GM19468 (cell line): ENCODE measurements around the gene CDH19.

Experiments used
- ATAC-seq: cut with Tn5 transposase; IDR thresholded peaks from one replicate; pipeline ENCODE4 v1.9.1; 2021; ENCODE audit warnings: mild to moderate bottlenecking, moderate library complexity, moderate number of reproducible peaks; ENCODE audit not compliant: unreplicated experiment; ENCODE audit errors: extremely low read depth

The CDH19 gene, protein sequence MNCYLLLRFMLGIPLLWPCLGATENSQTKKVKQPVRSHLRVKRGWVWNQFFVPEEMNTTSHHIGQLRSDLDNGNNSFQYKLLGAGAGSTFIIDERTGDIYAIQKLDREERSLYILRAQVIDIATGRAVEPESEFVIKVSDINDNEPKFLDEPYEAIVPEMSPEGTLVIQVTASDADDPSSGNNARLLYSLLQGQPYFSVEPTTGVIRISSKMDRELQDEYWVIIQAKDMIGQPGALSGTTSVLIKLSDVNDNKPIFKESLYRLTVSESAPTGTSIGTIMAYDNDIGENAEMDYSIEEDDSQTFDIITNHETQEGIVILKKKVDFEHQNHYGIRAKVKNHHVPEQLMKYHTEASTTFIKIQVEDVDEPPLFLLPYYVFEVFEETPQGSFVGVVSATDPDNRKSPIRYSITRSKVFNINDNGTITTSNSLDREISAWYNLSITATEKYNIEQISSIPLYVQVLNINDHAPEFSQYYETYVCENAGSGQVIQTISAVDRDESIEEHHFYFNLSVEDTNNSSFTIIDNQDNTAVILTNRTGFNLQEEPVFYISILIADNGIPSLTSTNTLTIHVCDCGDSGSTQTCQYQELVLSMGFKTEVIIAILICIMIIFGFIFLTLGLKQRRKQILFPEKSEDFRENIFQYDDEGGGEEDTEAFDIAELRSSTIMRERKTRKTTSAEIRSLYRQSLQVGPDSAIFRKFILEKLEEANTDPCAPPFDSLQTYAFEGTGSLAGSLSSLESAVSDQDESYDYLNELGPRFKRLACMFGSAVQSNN

DNA sequence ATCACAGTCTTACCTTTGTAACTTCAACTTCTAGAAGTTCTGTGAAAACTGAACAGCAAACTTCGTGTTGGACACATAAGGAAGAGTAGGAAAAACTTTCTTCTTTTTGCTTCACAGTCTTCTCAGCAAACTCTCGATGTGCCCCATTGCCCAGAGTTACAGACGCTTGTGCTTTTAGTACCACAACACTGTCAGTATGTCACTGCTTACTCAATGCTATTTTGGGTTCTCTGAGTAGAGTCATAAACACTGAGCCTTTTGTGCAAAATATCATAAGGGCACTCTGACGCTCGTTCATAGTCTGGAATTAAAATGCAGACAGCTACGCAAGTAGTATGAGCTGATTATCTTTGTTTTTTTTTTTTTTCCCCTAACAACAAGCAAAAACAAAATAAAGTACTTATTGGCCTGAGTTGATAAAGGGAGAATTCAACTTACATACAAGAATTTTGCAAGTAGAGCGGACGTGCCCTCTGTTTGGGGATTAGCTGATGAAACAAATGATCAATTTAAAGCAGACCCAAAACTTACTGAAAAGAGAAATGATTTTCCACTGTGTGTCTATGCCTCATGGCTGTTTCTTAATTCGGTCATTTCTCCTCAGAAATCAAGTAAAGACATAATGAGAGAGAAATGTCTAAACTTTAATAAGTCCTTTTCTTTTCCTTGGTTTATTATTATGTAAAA, at the start of gene CDH19:
TSS of gene CDH19 (minus strand) at position 150 of the 687 bp plus-strand sequence. CDS start 31,886 bp downstream, outside the sequence.
- no peak for ATAC-seq

DNA sequence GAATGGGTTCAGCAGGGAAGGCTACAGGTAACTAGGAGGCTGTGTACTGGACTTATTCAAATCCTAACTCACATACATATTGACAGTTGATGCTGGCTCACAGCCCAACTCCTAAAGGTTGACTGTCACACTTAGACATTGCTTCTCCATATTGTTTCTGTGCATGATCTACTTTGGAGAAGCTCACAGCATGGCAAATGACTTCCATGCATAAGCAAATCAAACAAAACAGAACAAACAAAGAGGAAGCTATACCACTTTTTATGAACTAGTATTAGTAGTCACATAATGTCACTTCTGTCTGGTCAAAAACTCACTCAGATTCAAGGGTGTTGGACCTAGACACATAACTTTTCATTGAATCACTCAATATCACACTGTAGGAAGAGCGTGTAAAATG, 43.8 kb upstream of the CDH19 start:
- ATAC-seq, result no peak

DNA sequence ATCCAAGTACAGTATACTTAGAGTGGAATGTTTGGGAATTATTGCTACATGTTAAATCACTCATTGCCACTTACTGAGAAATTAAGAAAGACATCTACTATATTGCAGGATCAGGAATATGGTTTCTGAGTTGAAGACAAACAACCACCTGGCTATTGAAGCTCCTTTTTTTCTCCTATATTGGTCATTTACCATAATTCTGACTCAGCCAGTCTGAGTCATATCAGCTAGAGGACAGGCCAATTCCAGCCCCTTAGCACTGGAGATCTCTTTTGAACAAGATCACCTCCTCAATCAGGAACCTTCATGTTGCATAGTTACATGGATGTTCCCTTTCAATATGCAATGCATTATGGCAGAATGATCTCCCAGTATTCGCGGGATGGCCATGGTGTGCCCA, 42.7 kb upstream of the CDH19 start:
- ATAC-seq, result no peak

DNA sequence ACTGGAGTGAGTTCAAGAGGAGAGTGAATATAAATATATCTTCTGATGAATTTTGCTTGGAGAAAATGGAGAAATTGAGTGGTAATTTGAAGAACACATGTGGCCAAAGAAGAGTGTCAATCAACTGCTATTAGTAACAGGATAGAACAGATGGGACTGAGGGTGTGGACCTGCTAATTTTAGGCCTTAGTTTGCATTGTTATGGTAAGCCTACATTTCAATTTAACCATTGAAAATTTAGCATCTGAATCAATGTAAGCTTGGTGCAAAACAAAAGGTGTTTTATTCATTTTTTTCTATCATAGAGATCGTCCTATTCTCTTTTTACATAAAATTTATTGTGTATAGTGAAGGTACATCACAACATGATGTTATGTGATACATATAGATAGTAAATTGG, 42.1 kb upstream of the CDH19 start:
- ATAC-seq, result no peak

DNA sequence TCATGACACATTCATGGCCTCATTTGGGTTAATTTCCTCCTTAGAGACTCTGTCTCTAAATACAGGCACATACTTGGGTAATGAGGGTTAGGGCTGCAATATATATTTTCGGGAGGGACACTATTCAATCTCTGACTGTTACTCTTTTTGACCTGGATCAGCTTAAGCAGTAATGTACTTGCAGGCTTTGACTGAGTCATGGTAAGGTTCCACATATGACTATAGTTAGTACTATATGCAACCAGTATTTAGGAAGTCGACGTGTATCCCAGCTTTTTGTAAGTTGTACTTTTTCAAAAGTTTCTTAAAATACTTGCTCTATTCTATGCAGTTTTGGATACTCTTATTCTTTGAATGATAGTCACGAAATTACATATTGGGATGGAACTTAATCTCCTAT, 37.2 kb upstream of the CDH19 start:
- ATAC-seq, result no peak

DNA sequence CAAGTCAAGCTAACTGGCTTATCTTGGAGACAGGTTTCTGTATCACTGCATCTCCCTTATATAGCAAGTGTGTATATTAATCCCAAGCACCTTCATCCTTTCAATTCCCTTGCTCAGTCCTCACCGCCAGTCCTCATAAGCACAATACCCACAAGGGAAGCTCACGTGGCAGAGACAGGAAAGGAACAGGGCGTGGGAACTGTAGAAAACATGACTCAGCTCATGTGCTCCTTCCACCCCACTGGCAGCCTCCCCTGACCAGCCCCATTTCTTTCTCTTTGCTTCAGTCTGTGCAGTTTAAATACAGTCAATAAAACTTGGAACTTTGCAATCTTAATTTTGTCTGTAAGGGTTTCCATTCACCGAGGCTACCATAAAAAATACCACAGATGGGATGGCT, 36.5 kb upstream of the CDH19 start:
- no peak for ATAC-seq

DNA sequence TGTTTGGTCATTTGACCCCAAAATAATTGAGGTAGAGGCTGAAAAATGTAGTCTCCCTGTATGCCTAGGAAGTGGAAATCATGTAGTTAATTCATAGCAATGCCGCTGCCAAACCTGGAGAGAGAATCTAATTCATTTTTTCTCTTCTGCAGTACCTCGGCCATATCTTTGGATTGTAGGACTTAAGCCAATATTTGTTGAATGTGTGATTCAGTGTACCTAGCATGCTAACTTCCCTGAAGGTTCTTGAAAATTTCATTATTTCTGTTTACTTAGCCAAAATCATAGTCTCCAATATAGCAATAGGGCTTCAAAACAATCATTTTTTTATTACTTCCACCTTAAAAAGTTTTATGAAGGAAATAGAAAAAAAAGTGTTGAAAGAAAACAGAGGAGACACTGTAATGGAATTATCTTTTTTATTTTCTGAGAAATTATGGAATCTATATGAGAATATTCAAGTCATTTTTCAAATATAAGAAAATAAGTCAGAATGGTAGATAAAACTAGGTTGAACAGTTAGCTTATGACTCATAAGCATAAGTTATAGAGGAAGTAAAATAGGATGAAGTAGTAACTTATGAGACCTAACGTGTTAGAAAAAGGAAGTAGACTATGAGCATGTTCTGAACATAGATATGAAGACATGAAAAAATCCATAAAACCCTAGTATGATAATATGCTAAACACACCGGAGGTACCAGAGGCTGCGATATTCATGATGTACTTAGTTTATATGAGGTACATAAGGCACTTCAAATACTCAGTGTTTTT, 35.2 kb upstream of the CDH19 start:
- no peak for ATAC-seq

DNA sequence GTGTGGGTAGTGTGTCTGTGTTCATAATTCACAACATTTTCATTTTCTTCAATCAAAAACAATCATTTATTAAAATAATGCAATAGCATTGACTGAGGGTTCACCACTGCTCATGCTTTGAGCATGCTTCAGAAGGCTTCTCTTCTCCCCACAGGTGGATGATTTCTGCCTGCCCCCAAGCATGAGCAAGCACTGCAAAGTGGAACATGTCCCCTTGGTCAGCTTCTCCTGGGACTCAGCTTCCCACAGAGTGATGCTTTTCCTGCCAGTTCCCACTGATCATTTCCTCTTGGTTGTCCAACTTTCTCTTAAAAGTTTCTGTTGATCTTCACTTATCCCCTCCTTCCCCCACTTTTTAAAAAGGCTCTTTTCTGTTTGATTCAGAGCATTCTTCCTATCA, 31.5 kb upstream of the CDH19 start:
- no peak for ATAC-seq

DNA sequence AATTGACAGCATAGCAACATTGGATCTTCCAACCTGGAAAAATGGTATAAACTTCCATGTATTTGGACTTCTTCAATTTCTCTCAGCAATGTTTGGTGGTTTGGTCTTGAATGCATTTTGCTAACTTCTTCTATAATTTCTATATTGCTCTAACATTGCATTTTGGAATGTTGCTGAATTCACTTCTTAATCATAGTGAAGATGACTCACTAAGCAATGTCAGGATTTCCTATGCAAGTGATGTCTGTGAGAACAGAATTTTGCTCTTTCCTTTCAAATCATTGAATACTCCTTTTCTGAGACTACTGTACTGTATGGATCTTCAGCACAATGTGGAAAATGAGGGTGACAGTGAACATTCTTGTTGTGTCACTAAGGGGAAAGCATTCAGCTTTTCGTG, 28.9 kb upstream of the CDH19 start:
- ATAC-seq, result no peak

DNA sequence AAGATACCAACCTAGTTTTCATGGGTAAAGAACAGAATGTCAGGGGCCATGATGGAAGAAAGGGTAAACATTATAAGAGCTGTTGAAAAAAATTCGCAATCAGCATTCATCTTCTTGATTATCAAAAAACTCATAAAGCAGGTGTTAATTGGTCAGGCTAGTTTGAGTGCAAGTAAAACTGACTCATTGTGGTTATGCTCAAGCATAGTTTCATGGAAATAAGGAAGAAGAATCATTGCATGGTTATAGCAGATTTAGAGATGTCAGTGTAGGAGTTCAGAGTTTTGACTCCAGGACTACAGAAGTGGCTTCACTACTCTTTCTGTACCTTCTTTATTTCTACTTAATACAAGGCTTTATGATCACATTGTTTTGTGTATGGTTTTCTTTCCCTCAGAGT, 26.9 kb upstream of the CDH19 start:
- ATAC-seq, result no peak

DNA sequence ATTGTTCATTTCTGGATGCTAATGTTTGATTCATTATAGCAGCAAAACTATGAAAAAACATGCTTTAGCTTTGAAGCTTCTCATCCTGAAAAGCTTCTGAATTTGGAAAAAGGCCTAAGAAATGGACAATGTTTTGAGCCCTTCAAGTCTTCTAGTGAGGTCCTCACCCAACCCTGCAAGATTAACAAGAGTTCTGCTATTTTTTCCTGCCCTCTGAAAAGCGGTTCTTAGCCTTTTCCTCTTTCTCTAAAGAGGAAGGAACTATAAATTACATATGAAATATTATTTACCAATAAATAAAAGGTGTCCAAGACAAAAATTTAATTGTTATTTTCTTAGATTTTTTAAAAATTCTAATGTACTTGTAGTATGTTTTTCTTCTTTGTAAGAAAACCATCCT, 19.9 kb upstream of the CDH19 start:
- ATAC-seq, result no peak

DNA sequence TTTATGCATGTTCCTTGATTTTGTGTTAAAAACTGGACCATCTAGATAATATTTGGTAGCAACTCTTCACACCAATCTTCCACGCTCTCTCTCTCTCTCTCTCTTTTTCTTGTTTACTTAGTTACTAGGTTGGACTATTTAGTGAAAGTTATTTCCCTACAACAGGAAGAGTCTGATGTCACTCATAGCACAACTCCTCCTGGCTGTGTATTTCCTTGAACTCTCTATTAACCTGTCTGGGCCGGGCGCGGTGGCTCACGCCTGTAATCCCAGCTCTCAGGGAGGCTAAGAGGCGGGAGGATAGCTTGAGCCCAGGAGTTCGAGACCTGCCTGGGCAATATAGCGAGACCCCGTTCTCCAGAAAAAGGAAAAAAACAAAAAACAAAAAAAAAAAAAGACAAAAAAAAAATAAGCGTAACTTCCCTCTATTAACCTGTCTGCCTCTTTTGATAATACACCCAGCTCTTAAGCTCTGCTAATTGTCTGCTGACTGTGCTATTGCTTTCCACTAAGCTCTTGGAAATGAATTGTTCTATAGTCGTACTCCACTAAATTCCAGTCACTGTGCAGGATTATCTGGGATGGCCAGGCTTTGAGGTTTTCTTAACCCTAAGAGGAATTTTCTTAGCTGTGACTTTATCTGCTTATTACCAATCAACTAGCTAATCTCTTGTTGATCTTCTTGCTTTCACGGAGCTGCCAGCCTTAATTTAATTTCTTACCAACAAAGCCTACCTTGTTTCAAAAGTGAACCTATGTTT, 18.1 kb upstream of the CDH19 start:
- ATAC-seq, result no peak

DNA sequence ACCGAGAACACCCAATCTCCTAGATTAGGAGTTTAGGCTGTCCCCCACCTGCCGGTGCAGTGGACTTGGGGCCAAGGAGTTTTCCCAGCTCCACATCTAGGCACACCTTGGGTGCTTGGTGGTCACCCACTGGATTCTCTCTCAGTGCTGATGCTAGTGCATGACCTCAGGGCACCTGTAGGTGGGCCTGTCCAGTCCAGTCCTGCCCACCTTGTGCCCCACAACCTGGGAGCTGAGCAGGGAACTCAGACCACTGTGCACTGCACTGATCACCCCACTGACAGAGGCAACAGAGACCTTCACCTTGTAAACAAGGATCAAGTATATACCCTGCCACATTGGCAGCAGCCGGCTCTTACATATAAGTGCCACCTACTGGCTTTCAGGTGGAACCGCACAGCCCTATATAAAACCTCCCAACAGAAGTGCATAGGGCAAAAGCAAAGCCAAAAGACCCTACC, 12.7 kb upstream of the CDH19 start:
- no peak for ATAC-seq

DNA sequence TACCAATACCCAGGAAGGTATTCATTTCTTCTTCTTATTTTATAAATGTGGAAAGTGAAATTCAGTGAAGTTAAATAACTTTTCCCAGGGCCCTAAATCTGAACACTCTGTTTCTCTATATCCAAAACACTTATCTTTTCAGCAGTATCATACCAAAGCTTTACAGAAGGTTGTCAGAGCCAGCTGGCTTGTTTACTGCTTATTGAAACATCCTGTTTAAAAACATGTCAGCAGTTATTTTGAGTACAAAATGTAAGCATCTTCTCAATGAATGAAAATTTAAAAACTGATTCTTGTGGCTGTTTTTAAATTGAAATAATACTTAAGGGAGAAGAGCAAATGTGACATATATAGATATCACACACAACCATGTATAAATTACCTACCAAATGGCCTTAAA, 11.3 kb upstream of the CDH19 start:
- no peak for ATAC-seq

DNA sequence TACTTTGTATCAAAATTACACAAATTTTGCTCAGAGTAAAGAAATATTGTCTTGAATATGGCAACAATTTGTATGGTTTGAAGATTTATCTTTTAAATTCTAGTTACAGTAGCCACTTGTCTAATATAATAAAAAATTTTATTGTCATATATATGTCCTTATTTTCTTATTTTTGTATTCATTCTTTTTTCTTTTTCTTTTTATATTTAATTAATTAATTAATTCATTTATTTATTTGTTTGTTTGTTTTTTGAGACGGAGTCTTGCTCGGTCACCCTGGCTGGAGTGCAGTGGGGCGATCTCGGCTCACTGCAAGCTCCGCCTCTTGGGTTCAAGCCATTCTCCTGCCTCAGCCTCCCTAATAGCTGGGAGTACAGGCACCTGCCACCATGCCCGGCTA, 3.7 kb upstream of the CDH19 start:
- ATAC-seq, result no peak

DNA sequence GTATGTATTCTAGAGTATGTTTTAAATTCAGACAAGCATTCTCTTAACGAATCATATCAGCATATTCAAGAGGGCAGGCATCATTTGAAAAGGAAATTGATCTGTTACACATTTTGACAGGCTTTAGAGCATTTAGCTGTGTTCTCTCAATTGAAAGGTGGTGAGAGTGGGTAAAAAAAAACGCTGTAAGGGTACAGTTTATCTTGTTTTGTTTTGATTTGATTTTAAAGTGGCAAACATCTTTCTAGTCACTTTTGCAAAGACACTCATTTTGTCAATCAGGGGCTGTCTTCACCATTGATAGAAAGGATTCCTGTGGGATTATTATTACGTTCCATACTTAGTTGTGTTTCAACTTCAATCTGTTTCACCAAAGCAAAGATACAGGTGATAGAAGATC, 2.2 kb downstream of the CDH19 start:
- ATAC-seq, result no peak

DNA sequence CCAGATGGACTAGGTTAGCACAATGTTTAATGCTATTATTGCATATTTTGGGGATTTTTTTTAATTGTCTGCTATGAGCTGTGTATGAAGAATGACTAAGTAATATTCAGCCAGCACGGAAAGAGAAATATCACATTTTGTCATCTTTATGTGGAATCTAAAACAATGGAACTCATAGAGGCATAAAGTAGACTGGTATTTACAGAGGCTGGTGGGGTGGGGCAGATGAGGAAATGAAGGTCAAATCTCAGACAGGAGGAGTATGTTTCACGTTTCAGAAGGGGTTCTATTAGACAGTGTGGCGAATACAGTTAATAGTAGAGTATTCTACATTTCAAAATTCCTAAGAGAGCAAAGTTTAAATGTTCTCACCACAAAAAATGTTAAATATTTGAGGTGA, 4.7 kb downstream of the CDH19 start:
- ATAC-seq, result no peak

DNA sequence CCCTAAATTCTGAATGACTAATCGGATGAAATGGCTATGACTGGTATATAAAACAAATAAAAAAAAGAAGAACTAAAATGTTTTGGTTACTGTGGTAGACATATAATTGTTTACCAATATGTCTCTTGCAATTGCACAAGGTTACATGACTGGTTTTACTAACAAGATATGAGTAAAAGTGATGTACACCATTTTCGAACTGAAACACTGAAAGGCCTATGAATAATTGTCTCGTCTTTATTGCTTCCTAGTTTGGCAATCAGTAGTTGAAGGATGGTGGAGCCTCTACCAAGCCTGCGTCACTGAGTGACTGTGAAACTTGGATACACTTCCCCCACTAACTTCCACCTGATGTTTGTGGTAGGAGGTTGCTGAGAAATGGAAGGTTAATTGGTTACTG, 16.5 kb downstream of the CDH19 start:
- ATAC-seq, result no peak

DNA sequence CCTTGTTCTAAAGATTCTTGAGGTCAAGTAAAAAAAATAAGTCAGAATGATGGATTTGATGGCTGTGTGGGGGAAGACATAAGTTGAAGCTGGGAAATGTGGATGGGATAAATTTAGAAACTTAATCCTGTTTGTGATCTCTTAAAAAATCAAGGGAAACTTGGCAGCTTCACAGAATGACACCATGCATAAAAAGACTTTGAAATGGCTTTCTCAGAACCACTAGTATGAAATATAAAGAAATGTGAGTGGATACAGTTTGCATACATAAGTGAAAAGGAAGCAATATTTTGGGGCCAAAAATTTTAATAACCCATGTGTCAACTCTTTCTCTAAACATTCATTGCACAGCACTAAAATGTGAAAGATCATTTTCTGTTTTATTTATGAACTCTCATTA, 21.7 kb downstream of the CDH19 start:
- no peak for ATAC-seq

DNA sequence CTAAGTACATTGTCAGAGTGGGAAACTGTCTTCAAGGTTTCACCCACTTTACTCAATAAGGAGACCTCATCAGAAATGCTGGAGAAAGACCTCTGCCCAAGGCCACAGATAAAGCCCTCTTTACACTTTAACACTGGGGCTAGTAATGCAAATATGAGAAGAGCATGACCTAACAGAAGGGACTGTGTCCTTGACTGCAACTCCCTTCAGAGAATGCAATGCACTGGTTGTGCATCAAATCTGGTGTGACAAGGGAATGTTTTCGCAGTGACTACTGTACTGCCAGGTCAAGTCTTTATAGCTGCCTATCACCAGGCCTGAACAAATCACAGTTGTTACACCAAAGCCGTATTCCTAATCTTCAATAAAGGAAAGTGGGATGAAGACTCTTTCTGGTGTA, 28.6 kb downstream of the CDH19 start:
- no peak for ATAC-seq
